ENCODE results near the gene PPIF.

The PPIF gene

GRCh38 chr10:79387466-79387973 is 40.3 kb downstream of the PPIF start:
- DNase-seq (ENCODE audit: low read depth) = no peak

- DNase-seq (ENCODE audit: low read depth) = no peak
These were observed 40.9 kb downstream of the PPIF start for GRCh38 chr10:79387974-79388850.

- no peak for DNase-seq (ENCODE audit: low read depth)
These were observed 42.8 kb downstream of the PPIF start for GRCh38 chr10:79390057-79390456.

- no peak for DNase-seq (ENCODE audit: low read depth)
These were observed 43.4 kb downstream of the PPIF start for GRCh38 chr10:79390551-79391229.

- no peak for DNase-seq (ENCODE audit: low read depth)
These were observed 44.2 kb downstream of the PPIF start for GRCh38 chr10:79391231-79392019.

GRCh38 chr10:79392020-79392398 is 44.7 kb downstream of the PPIF start:
- DNase-seq (ENCODE audit: low read depth) = no peak

GRCh38 chr10:79392506-79393176 is 45.4 kb downstream of the PPIF start:
- DNase-seq (ENCODE audit: low read depth) = no peak

GRCh38 chr10:79393221-79393923 is 46.1 kb downstream of the PPIF start:
- no peak for DNase-seq (ENCODE audit: low read depth)

GRCh38 chr10:79393924-79394610 is 46.8 kb downstream of the PPIF start:
- no peak for DNase-seq (ENCODE audit: low read depth)

- no peak for DNase-seq (ENCODE audit: low read depth)
These were observed 47.4 kb downstream of the PPIF start for GRCh38 chr10:79394664-79395063.

GRCh38 chr10:79396520-79396919 is 49.3 kb downstream of the PPIF start:
- no peak for DNase-seq (ENCODE audit: low read depth)

GRCh38 chr10:79397051-79397450 is 49.8 kb downstream of the PPIF start:
- DNase-seq (ENCODE audit: low read depth) = no peak

- DNase-seq (ENCODE audit: low read depth) = no peak
These were observed 50.5 kb downstream of the PPIF start for GRCh38 chr10:79397575-79398303.

GRCh38 chr10:79398642-79399041 is 51.4 kb downstream of the PPIF start:
- DNase-seq (ENCODE audit: low read depth) = no peak

GRCh38 chr10:79399223-79399831 is 52.1 kb downstream of the PPIF start:
- DNase-seq (ENCODE audit: low read depth) = no peak

- no peak for DNase-seq (ENCODE audit: low read depth)
These were observed 53.1 kb downstream of the PPIF start for GRCh38 chr10:79400146-79401004.

- no peak for DNase-seq (ENCODE audit: low read depth)
These were observed 54.0 kb downstream of the PPIF start for GRCh38 chr10:79401015-79401921.

- DNase-seq (ENCODE audit: low read depth) = no peak
These were observed 55.3 kb downstream of the PPIF start for GRCh38 chr10:79402625-79402946.

Data from HS-5 (cell line).